Fibroblast of lung (primary cell): ENCODE data around the gene FKBP15.

Experiments
- EZH2 ChIP-seq: IDR thresholded peaks from 2 replicates; pipeline ENCODE4 v1.5.1; 2012; ENCODE audit warnings: low read length, control low read depth, mild to moderate bottlenecking; ENCODE audit errors: missing control alignments
- TF ChIP-seq, protein P1 (sequence below), 2 donors: IDR thresholded peaks in 1 of 2; conservative IDR thresholded peaks in 1 of 2; 1 replicate in 1 of 2; 2 replicates in 1 of 2; pipeline ENCODE4 v1.5.1; 2011 to 2012; ENCODE audit warnings: low read length in 2 of 2, control low read depth in 1 of 2, inconsistent platforms in 1 of 2, low read depth in 1 of 2, mild to moderate bottlenecking in 1 of 2

DNA sequence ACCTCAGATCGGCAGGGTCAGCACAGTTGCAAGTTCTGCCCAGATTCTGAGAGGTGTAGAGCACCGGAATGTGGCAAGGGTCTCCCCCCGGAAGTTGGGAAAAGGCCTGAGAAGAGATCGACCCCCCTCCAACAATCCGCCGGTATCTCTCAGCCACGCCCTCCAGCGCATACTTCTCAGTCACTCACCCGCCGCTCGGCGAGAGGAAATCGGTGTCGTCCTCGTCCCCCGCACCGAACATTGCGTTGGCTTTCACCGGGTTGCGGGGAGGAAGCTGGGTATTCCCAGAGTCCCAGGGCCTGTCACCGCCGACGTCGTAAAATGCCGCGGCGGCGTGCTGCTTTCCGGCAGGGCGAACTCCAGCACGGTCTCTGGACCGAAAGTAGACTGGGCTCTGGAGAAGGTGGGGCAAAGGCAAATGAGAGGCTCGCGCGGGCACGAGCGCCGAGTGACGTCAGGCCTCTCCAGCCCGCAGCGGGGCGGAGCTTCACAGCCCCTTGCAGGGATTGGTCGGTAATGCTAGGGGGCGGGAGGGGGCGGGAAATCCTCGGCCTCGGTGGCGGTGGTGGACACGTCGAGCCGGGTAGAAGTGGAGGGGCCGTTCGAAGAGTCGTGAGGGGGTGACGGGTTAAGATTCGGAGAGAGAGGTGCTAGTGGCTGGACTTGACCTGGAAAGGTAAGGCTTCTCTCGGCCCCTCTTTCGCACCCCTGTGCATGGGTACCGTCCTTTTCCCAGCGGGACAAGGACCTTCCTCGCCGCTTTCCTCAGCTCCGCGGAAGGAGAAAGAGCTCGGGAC lies at the start of gene FKBP15, which contains the start of gene SLC31A1:
- TF ChIP-seq, protein P1, sequence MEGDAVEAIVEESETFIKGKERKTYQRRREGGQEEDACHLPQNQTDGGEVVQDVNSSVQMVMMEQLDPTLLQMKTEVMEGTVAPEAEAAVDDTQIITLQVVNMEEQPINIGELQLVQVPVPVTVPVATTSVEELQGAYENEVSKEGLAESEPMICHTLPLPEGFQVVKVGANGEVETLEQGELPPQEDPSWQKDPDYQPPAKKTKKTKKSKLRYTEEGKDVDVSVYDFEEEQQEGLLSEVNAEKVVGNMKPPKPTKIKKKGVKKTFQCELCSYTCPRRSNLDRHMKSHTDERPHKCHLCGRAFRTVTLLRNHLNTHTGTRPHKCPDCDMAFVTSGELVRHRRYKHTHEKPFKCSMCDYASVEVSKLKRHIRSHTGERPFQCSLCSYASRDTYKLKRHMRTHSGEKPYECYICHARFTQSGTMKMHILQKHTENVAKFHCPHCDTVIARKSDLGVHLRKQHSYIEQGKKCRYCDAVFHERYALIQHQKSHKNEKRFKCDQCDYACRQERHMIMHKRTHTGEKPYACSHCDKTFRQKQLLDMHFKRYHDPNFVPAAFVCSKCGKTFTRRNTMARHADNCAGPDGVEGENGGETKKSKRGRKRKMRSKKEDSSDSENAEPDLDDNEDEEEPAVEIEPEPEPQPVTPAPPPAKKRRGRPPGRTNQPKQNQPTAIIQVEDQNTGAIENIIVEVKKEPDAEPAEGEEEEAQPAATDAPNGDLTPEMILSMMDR (conservative IDR thresholded peaks at IDR 0.05 in 1 of 2, IDR thresholded peaks at IDR 0.05 in 1 of 2; ENCODE audit: low read depth in 1 of 2, low read length in 2 of 2), result no peak
- TF ChIP-seq EZH2, result no peak
